HL-60 (cell line): ENCODE data around the gene NUSAP1.
"Not testable (repeated sequence)": the region's sequence is repeated elsewhere in the genome, so short reads cannot be mapped to it uniquely, and the experiment has no call there.

Source experiments
- DNase-seq, 2 experiments: peaks; one replicate each; pipeline ENCODE4 v3.0.0-alpha.2; 2010 to 2020; ENCODE audit warnings: low read depth in 1 of 2, low spot score in 1 of 2
- H3K27ac ChIP-seq: fragments of 250-450 bp; sonication (Bioruptor Pico); replicated peaks from 2 replicates; pipeline ENCODE4 v1.5.1; 2020; ENCODE audit warnings: mild to moderate bottlenecking, moderate library complexity
- H3K27me3 ChIP-seq: fragments of 250-450 bp; sonication (Bioruptor Pico); 2 replicates; pipeline ENCODE4 v1.5.1; 2021; ENCODE audit warnings: mild to moderate bottlenecking, moderate library complexity; ENCODE audit not compliant: insufficient read depth, poor library complexity, severe bottlenecking
- H3K4me3 ChIP-seq: replicated peaks from 2 replicates; pipeline ENCODE4 v1.5.1; 2011; ENCODE audit warnings: mild to moderate bottlenecking, control low read depth, low read length; ENCODE audit not compliant: insufficient read depth
- CTCF ChIP-seq: IDR thresholded peaks from one replicate; pipeline ENCODE4 v1.5.1; 2011; ENCODE audit warnings: low read length, control low read depth, inconsistent platforms; ENCODE audit not compliant: insufficient read depth
- GABPA ChIP-seq: IDR thresholded peaks from 2 replicates; pipeline ENCODE4 v1.6.1; 2012; ENCODE audit warnings: low read depth
- POLR2AphosphoS5 ChIP-seq: IDR thresholded peaks from 2 replicates; pipeline ENCODE4 v1.6.1; 2012; ENCODE audit warnings: low read depth
- REST ChIP-seq: IDR thresholded peaks from 2 replicates; pipeline ENCODE4 v1.6.1; 2012; ENCODE audit warnings: low read depth; ENCODE audit not compliant: insufficient replicate concordance
- SPI1 ChIP-seq: IDR thresholded peaks from 2 replicates; pipeline ENCODE4 v1.6.1; 2012; ENCODE audit warnings: low read depth, mild to moderate bottlenecking, borderline replicate concordance
- long read RNA-seq: library from polyadenylated mRNA; unstranded; transcript quantifications from one replicate; pipeline ENCODE4 v2.0.0, GENCODE V29; 2020

Gene NUSAP1
- long read RNA-seq, transcript NUSAP1-201 (11 exons, 2,409 nt) = minor isoform, 28 of 149 reads
- long read RNA-seq, transcript NUSAP1-202 (11 exons, 2,274 nt) = minor isoform, 33 of 149 reads
- long read RNA-seq, transcript NUSAP1-208 (11 exons, 1,629 nt) = major isoform, 36 of 149 reads
- long read RNA-seq, partial matches to known transcripts = 12 of 149 reads
- long read RNA-seq, other reads (novel, unspliced or antisense) = 38 of 149 reads

- peak within 1 kb of the TSS; percentile 91 for H3K27ac ChIP-seq
- TF ChIP-seq CTCF = peak; percentile 27
- peak; percentile 91 for TF ChIP-seq POLR2AphosphoS5
- TF ChIP-seq REST = peak; percentile 69
- TF ChIP-seq SPI1 = no peak
- H3K4me3 ChIP-seq = peak within 1 kb of the TSS; percentile 92
- peak; percentile 98 to 100 for DNase-seq
- no peaks in the 10 kb centered on the region for H3K27me3 ChIP-seq
These were observed at the start of gene NUSAP1, which contains the start of gene OIP5 for GRCh38 chr15:41332194-41333025. NUSAP1 (plus strand) TSS chr15:41332881; CDS start chr15:41332958, 77 bp downstream. OIP5 (minus strand) TSS chr15:41332591; CDS start chr15:41332561, 30 bp downstream.

- H3K27me3 ChIP-seq, DNase-seq, H3K4me3 ChIP-seq: not testable (repeated sequence)
- peak overlapping the region; percentile 95 for H3K27ac ChIP-seq
These were observed 49.6 kb upstream of the NUSAP1 start for GRCh38 chr15:41282980-41283652.

- Histone ChIP-seq H3K4me3 (peak overlapping the region; percentile 72), H3K27me3 (no peaks in the 10 kb centered on the region), H3K27ac (peak overlapping the region; percentile 95)
- peak; percentile 99 to 100 for DNase-seq
- TF ChIP-seq POLR2AphosphoS5 (peak; percentile 80), REST (peak; percentile 71), CTCF (no peak), GABPA (no peak)
These were observed 48.8 kb upstream of the NUSAP1 start for GRCh38 chr15:41283653-41284426.
